Thoracic aorta (tissue), 2 donors: ENCODE results near the gene SDHAF2. TPM values are rescaled to one million over a fixed set of nuclear protein-coding genes. Genes with fewer than 3 reads are reported as not detected.

ENCODE experiments used
- ATAC-seq: fragments of 150-250 bp; one replicate; pipeline ENCODE4 v1.8.0; 2017; ENCODE audit warnings: low read depth; ENCODE audit not compliant: insufficient number of reproducible peaks, low FRiP score
- DNase-seq: peaks from one replicate; pipeline ENCODE4 v3.0.0-alpha.2; 2020; ENCODE audit warnings: low spot score
- H3K27ac ChIP-seq, 2 donors: fragments of 200-600 bp; sonication (generic); 1 replicate in 1 of 2; 2 replicates in 1 of 2; pipeline ENCODE4 v1.5.1; 2016; ENCODE audit warnings: mild to moderate bottlenecking in 2 of 2, moderate library complexity in 2 of 2
- H3K27me3 ChIP-seq: fragments of 200-600 bp; sonication (generic); replicated peaks from 2 replicates; pipeline ENCODE4 v1.6.0; 2016; ENCODE audit warnings: mild to moderate bottlenecking; ENCODE audit not compliant: insufficient read depth
- H3K36me3 ChIP-seq: fragments of 200-600 bp; sonication (generic); one replicate; pipeline ENCODE4 v1.5.1; 2016
- H3K4me1 ChIP-seq, 2 donors: fragments of 200-600 bp; sonication (generic); 1 replicate in 1 of 2; 2 replicates in 1 of 2; pipeline versions ENCODE4 v1.5.1 to v1.6.0; 2016; ENCODE audit warnings: low read depth in 2 of 2, mild to moderate bottlenecking in 1 of 2; ENCODE audit not compliant: control insufficient read depth in 1 of 2
- H3K4me3 ChIP-seq: fragments of 200-600 bp; sonication (generic); 2 replicates; pipeline ENCODE4 v1.5.1; 2016; ENCODE audit warnings: mild to moderate bottlenecking
- H3K9me3 ChIP-seq: fragments of 200-600 bp; sonication (generic); 2 replicates; pipeline ENCODE4 v1.5.1; 2016
- CTCF ChIP-seq: fragments of 200-600 bp; sonication (generic); IDR thresholded peaks from one replicate; pipeline ENCODE4 v1.5.1; 2019; ENCODE audit warnings: antibody characterized with exemption
- total RNA-seq, 2 donors: library from RNA; depleted of rRNA; stranded (reverse); fragments of >200 nt; gene quantifications; one replicate each; pipeline versions ENCODE4 v1.1.0 to v1.2.3, GENCODE V29; 2016

Gene SDHAF2
- total RNA-seq, 2 donors from 2014 or later, result 43.2 to 52.6 TPM

GRCh38 chr11:61480261-61480993 is 50.5 kb downstream of the SDHAF2 start:
- H3K36me3 ChIP-seq, result no peaks in the 10 kb centered on the region

GRCh38 chr11:61480994-61481335 is 51.0 kb downstream of the SDHAF2 start:
- Histone ChIP-seq H3K4me3 (no peak overlapping the region), H3K9me3 (no peaks in the 10 kb centered on the region), H3K4me1 (peaks cover 0 to 13% of the 10 kb centered on the region in 2 donors), H3K27ac (no peak overlapping the region), H3K27me3 (no peaks in the 10 kb centered on the region), H3K36me3 (no peaks in the 10 kb centered on the region)
- ATAC-seq (no peak), DNase-seq (no peak)
- TF ChIP-seq CTCF, result no peak

More at GRCh38 chr11:61480261-61480993, 50.5 kb downstream of the SDHAF2 start:
- Histone ChIP-seq H3K4me3 (no peak overlapping the region), H3K9me3 (no peaks in the 10 kb centered on the region), H3K27me3 (no peaks in the 10 kb centered on the region), H3K27ac (no peak overlapping the region), H3K4me1 (peaks cover 0 to 13% of the 10 kb centered on the region in 2 donors)
- TF ChIP-seq CTCF, result no peak
- ATAC-seq (no peak), DNase-seq (no peak)

- Histone ChIP-seq H3K4me3 (no peak overlapping the region), H3K4me1 (peaks cover 0 to 13% of the 10 kb centered on the region in 2 donors), H3K27me3 (no peaks in the 10 kb centered on the region), H3K9me3 (no peaks in the 10 kb centered on the region), H3K36me3 (no peaks in the 10 kb centered on the region), H3K27ac (no peak overlapping the region)
- no peak for ATAC-seq
- TF ChIP-seq CTCF, result no peak
- no peak for DNase-seq
Observed at GRCh38 chr11:61481806-61482205, 51.9 kb downstream of the SDHAF2 start.

- peak; percentile 16 for TF ChIP-seq CTCF
- H3K4me3 ChIP-seq, result no peak overlapping the region
- ATAC-seq (no peak), DNase-seq (no peak)
- H3K27ac ChIP-seq, result no peak overlapping the region
- H3K9me3 ChIP-seq, result no peaks in the 10 kb centered on the region
- H3K27me3 ChIP-seq, result no peaks in the 10 kb centered on the region
- H3K4me1 ChIP-seq, result peaks cover 0 to 6% of the 10 kb centered on the region in 2 donors
- H3K36me3 ChIP-seq, result no peaks in the 10 kb centered on the region
Observed at GRCh38 chr11:61482513-61482912, 52.6 kb downstream of the SDHAF2 start.

- Histone ChIP-seq H3K36me3 (no peaks in the 10 kb centered on the region), H3K4me3 (no peak overlapping the region), H3K27ac (no peak overlapping the region), H3K9me3 (no peaks in the 10 kb centered on the region), H3K4me1 (peaks cover 5 to 13% of the 10 kb centered on the region in 2 donors), H3K27me3 (no peaks in the 10 kb centered on the region)
- no peak for TF ChIP-seq CTCF
- ATAC-seq (no peak), DNase-seq (no peak)
Observed at GRCh38 chr11:61484541-61484940, 54.6 kb downstream of the SDHAF2 start.
